ENCODE results near the gene GPR179.

DNA sequence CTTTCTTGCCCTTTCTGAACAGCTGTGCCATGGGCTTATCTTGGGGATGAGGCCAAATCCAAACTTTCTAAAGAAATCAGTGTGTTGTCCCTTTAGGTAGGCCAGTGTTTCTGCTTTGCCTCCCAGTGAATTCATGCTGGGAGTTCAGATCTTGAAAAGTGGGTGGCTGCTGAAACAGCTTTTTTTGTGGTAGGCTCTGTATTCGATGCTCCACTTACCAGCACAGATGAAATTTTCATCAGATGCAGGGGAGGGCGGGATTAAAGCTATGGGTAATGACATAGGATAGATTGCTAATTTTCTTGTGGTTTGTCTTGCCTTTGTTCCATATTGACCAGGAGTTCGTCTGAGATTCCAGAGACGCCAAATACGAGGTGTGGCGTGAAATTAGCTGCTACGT is 10.7 kb upstream of the GPR179 start:
- TF ChIP-seq, protein P1, sequence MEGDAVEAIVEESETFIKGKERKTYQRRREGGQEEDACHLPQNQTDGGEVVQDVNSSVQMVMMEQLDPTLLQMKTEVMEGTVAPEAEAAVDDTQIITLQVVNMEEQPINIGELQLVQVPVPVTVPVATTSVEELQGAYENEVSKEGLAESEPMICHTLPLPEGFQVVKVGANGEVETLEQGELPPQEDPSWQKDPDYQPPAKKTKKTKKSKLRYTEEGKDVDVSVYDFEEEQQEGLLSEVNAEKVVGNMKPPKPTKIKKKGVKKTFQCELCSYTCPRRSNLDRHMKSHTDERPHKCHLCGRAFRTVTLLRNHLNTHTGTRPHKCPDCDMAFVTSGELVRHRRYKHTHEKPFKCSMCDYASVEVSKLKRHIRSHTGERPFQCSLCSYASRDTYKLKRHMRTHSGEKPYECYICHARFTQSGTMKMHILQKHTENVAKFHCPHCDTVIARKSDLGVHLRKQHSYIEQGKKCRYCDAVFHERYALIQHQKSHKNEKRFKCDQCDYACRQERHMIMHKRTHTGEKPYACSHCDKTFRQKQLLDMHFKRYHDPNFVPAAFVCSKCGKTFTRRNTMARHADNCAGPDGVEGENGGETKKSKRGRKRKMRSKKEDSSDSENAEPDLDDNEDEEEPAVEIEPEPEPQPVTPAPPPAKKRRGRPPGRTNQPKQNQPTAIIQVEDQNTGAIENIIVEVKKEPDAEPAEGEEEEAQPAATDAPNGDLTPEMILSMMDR (IDR thresholded peaks at IDR 0.05): no peak
- TF ChIP-seq, protein P2, sequence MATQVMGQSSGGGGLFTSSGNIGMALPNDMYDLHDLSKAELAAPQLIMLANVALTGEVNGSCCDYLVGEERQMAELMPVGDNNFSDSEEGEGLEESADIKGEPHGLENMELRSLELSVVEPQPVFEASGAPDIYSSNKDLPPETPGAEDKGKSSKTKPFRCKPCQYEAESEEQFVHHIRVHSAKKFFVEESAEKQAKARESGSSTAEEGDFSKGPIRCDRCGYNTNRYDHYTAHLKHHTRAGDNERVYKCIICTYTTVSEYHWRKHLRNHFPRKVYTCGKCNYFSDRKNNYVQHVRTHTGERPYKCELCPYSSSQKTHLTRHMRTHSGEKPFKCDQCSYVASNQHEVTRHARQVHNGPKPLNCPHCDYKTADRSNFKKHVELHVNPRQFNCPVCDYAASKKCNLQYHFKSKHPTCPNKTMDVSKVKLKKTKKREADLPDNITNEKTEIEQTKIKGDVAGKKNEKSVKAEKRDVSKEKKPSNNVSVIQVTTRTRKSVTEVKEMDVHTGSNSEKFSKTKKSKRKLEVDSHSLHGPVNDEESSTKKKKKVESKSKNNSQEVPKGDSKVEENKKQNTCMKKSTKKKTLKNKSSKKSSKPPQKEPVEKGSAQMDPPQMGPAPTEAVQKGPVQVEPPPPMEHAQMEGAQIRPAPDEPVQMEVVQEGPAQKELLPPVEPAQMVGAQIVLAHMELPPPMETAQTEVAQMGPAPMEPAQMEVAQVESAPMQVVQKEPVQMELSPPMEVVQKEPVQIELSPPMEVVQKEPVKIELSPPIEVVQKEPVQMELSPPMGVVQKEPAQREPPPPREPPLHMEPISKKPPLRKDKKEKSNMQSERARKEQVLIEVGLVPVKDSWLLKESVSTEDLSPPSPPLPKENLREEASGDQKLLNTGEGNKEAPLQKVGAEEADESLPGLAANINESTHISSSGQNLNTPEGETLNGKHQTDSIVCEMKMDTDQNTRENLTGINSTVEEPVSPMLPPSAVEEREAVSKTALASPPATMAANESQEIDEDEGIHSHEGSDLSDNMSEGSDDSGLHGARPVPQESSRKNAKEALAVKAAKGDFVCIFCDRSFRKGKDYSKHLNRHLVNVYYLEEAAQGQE (IDR thresholded peaks at IDR 0.05; ENCODE audit: insufficient read depth in 1 of 2, low read depth in 2 of 2, low read length in 1 of 2): no peak
- TF ChIP-seq POLR2AphosphoS5 (IDR thresholded peaks at IDR 0.05; ENCODE audit: low read depth, low read length) (no peak), SIN3A (IDR thresholded peaks at IDR 0.05; ENCODE audit: borderline replicate concordance, insufficient read depth, low read depth, low read length) (no peak), TCF7L2 (IDR thresholded peaks at IDR 0.05; ENCODE audit: low read depth, low read length) (no peak)
